T-helper 1 cell treated with Interleukin-12 subunit alpha and Interleukin-12 subunit beta and Interleukin-4 antibody, amounts not matched to agents 30 ng/mL and 1 ng/mL, for 36 hours (primary cell): ENCODE measurements around the gene FBLN7. TPM values are rescaled to one million over a fixed set of nuclear protein-coding genes. Genes with fewer than 3 reads are reported as not detected.

Experiments
- intact Hi-C: fragments of 100-400 bp; cut with micrococcal nuclease; formaldehyde crosslinking; loops from one replicate; pipeline ENCODE4 v1.15.1; 2024
- total RNA-seq: library from RNA; stranded (reverse); gene quantifications from 2 replicates; pipeline ENCODE4 v1.2.3, GENCODE V29; 2022

FBLN7 gene
- total RNA-seq, 1 donor from 2014 or later, result 14.7 TPM

DNA sequence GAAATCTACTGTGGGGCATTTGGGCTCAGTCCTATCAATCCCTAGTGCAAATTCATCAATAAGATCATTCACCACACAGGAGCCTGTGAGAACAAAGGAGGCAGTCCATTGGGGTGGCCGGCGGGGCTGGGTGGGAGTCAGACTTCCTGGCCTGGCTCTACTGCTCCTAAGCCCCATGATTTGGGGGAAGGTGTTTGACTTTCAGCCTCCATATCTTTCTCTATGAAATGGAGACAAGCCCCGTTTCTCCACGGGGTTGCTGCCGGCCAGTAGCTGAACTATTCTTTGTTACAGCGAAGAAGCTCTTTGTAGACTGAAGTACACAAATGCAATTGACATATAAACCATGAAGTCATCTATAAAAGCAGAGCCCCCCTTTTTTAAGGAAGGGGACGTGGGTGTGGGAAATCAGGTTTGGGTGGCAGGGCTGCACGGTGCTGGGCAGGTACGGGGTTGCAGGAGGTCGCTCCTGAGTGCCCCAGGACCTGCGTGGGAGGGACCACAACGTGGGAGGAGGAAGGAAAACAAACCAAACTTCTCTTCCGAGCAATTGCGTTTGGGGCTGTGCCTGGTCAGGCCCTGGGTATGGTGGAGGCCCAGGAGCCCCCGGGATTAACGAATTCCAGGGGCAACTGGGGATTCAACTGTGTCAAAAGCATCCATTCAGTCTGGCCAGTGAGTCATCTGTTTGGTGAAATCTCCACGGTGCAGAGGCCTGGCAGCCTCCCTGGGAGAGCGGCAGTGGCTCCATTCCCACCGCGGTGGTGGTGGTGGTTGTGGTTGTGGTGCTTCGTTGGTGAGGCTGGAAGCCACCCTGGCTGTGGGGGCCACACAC lies 18.2 kb downstream of the FBLN7 start:
- intact Hi-C loops, result no loop called here

GRCh38 chr2:112157472-112157871 lies 19.3 kb downstream of the FBLN7 start:
- intact Hi-C loops, result no loop called here

- intact Hi-C loops, result no loop called here
Observed at GRCh38 chr2:112159454-112159921, 21.3 kb downstream of the FBLN7 start.

DNA sequence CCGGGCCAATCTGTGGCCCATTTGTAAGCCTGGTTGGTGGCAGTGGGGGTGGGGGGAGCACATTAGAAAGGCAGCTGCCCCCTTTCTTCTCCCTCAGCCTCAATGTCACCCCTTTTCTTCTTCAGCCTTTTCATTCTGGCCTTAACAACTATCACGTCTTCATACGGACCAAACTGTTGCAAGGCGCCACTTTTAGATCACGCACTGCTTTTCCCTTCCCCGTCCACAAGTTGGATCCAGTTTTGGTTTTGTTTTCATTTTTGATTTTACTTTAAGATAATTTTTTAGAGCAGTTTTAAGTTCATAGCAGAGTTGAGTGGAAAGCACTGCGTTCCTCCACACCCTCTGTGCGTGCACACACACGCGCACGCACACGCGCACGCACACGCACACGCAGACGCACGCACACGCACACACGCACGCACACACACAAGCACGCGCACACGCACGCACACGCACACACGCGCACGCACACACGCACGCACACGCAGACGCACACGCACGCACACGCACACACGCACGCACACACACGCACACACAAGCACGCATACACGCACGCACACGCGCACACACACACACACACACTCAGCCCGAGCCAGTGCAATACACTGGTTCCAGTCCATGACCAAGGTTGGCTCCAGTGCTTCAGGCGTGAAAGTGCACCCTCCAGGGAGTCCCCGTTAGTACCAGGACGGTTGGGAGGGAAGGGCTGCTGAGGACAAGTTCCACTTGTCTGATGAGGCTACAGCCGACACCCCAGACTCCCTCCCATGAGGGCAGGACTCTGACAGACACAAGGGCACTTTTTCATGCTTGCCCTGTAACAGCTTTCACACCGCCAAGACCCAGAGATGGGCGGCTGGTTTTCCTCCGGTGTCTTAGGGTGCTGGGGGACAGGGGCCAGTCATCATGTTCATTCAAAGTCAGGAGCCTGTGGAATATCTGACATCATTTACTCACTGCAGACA lies 22.4 kb downstream of the FBLN7 start:
- intact Hi-C loops, result no loop called here

DNA sequence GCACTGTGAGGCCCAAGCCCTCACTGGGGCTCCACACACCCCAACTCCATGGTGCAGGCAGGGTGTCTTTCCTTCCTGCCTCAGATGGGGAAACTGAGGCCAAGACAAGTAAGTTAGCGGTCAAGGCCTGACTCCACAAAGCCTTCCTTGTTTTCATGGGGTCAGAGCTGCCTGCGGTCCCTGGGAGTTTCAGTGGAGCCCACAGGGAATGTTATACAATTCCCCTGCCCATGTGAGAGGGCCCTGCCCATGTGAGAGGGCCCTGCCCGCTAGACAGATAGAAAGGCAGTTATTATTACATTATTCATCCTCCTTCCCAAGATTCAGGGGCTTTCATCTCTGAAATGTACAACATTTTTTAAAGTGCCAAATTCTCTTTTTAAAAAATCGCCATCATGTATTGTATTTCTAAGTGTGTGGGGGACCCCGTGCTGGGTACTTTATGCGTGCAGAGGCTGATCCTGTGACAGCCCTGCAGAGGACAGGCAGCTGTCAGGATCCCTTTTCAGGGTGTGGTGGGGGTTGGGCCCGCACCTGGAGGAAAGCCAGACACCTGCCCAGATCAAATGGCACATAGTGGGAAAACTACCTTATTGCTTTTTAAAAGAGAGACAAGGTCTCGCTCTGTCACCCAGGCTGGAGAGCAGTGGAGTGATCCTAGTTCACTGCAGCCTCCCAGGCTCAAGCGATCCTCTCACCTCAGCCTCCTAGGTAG lies 23.4 kb downstream of the FBLN7 start:
- intact Hi-C loops, result no loop called here

DNA sequence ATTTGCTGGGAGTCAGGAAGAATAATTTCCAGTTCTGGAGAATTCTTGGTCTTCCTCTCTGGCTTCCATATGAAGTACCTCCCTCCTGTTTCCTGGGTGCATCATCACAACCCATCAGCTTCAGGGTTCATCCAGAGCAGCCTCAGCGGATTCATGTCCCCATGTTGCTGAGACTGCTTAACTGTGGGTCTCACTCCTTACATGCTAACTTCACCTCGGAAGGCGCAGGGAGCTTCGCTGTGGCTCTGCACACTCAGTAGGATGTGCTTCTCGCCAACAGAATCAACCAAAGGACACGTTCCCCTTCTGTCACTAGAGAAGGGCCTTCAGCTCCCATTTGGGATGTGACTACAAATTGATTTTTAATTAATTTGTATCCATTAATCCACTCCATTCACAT lies 24.2 kb downstream of the FBLN7 start:
- intact Hi-C loops, result no loop called here

DNA sequence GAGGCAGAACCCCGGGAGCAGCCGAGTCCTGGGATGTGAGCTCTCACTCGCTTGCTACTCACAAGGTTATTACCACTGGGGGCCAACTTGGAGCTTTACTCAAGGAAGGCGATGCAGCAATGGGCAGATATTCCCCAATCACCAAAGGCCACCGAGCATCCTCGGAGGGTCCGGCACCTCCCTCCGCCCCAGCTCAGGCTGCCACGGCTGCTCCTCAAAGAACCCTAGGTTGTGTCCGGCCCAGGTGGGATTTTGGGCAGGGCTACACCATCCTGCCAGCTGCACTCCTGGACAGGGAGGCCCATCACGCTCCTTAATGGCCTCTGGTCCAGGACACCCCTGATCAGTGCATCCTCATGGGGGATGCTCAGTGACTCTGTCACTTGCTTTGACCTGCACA lies 24.8 kb downstream of the FBLN7 start:
- intact Hi-C loops, result no loop called here

DNA sequence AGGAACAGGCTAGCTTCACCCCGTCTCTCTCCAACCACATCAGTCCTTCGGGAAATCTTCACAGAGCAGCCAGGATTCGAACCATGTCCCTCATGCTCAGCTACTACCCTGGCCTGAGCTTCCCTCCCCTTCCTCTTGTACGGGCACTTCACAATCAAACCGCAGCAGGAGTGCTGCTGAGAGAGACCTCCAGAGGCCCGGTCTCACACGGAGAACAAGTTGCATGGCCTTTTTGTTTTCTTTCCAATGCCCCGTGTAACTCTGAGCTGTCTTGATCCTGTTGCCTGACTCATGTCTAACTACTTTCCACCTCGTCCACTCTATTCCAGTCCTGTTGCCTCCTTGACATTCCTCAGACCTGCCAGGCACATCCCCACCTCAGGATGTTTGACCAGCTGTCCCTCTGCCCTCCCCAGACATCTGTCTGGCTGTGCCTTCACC lies 25.4 kb downstream of the FBLN7 start:
- intact Hi-C loops, result no loop called here

GRCh38 chr2:112164876-112165275 lies 26.7 kb downstream of the FBLN7 start:
- intact Hi-C loops, result no loop called here

- intact Hi-C loops, result no loop called here
Observed at GRCh38 chr2:112165296-112165695, 27.1 kb downstream of the FBLN7 start.

- intact Hi-C loops, result no loop called here
Observed at GRCh38 chr2:112166806-112167499, 28.8 kb downstream of the FBLN7 start.

GRCh38 chr2:112168422-112169124 lies 30.4 kb downstream of the FBLN7 start:
- intact Hi-C loops, result no loop called here

DNA sequence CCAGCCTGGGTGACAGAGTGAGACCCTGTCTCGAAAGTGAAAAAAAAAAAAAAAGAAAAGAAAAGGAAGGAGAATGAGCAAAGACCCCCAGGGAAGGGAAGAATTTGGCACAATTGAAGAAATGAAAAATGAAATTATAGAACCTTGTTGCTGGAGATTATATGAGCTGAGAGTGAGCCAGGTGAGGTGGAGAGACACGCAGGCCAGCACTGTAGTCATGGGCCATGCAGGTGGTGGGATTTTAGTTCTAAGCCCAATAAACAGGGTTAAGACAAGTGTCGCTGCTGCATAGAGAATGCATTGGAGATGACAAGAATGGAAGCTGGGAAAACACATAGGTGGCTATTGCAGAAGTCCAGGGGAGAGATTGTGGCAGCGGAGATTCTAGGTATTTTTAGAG lies 32.3 kb downstream of the FBLN7 start:
- intact Hi-C loops, result loop anchor here (5.0 kb wide), 1 partner anchor 43 kb away; no protein-coding TSS in a partner anchor

GRCh38 chr2:112173646-112174319 lies 35.6 kb downstream of the FBLN7 start:
- intact Hi-C loops, result loop anchor here (5.0 kb wide), 1 partner anchor 46 kb away; no protein-coding TSS in a partner anchor

- intact Hi-C loops, result loop anchor here (5.0 kb wide), 1 partner anchor 47 kb away; no protein-coding TSS in a partner anchor
Observed at GRCh38 chr2:112174383-112174782, 36.2 kb downstream of the FBLN7 start.

GRCh38 chr2:112175333-112175732 lies 37.1 kb downstream of the FBLN7 start:
- intact Hi-C loops, result no loop called here

GRCh38 chr2:112175958-112176573 lies 37.9 kb downstream of the FBLN7 start:
- intact Hi-C loops, result no loop called here

GRCh38 chr2:112181571-112182290 lies 43.5 kb downstream of the FBLN7 start:
- intact Hi-C loops, result loop anchor here (2.0 to 5.0 kb wide), 2 partner anchors 251 to 359 kb away; partner anchors contain the start of gene RGPD8
